GM19238 (cell line): Measurements from ENCODE around the gene ZNF84.

Source experiments
- DNase-seq: peaks from one replicate; pipeline ENCODE4 v3.0.0; 2011; ENCODE audit warnings: low spot score; ENCODE audit not compliant: insufficient read length

Gene ZNF84

GRCh38 chr12:133037207-133038005 lies at the start of gene ZNF84:
Gene ZNF84, plus strand, starts transcription at chr12:133037509. Its CDS starts 3,959 bp downstream, at chr12:133041468.
- peak; percentile 85 for DNase-seq

GRCh38 chr12:132998741-132999140 lies 38.6 kb upstream of the ZNF84 start:
- DNase-seq: no peak

- DNase-seq: no peak
Measured at GRCh38 chr12:133010657-133011297, 26.5 kb upstream of the ZNF84 start.

- DNase-seq: no peak
Measured at GRCh38 chr12:133023566-133023965, 13.7 kb upstream of the ZNF84 start.

GRCh38 chr12:133026996-133027395 lies 10.3 kb upstream of the ZNF84 start:
- no peak for DNase-seq

- DNase-seq: no peak
Measured at GRCh38 chr12:133038118-133038709, 905 bp downstream of the ZNF84 start.

- no peak for DNase-seq
Measured at GRCh38 chr12:133046698-133047097, 9.4 kb downstream of the ZNF84 start.

GRCh38 chr12:133057446-133057845 lies 20.1 kb downstream of the ZNF84 start:
- no peak for DNase-seq

- no peak for DNase-seq
Measured at GRCh38 chr12:133058203-133059113, 21.1 kb downstream of the ZNF84 start.

GRCh38 chr12:133061954-133062353 lies 24.6 kb downstream of the ZNF84 start:
- DNase-seq: no peak

- DNase-seq: no peak
Measured at GRCh38 chr12:133063556-133063955, 26.2 kb downstream of the ZNF84 start.

- DNase-seq: no peak
Measured at GRCh38 chr12:133073836-133074235, 36.5 kb downstream of the ZNF84 start.

- DNase-seq: peak; percentile 51
Measured at GRCh38 chr12:133080026-133080367, 42.7 kb downstream of the ZNF84 start.

GRCh38 chr12:133080368-133081158 lies 43.3 kb downstream of the ZNF84 start, which contains the start of gene ZNF140:
Gene ZNF140, plus strand, starts transcription at chr12:133080923. Its CDS starts 398 bp downstream, at chr12:133081321.
- DNase-seq: peak; percentile 57

- DNase-seq: no peak
Measured at GRCh38 chr12:133081159-133081780, 44.0 kb downstream of the ZNF84 start.

- DNase-seq: no peak
Measured at GRCh38 chr12:133083345-133083744, 46.0 kb downstream of the ZNF84 start.

- no peak for DNase-seq
Measured at GRCh38 chr12:133105620-133106019, 68.3 kb downstream of the ZNF84 start.

GRCh38 chr12:133106253-133106652 lies 68.9 kb downstream of the ZNF84 start:
- DNase-seq: no peak

- no peak for DNase-seq
Measured at GRCh38 chr12:133107121-133107520, 69.8 kb downstream of the ZNF84 start.

- no peak for DNase-seq
Measured at GRCh38 chr12:133108150-133108549, 70.8 kb downstream of the ZNF84 start.
